ENCODE data around the gene TMED3.

Gene TMED3

DNA sequence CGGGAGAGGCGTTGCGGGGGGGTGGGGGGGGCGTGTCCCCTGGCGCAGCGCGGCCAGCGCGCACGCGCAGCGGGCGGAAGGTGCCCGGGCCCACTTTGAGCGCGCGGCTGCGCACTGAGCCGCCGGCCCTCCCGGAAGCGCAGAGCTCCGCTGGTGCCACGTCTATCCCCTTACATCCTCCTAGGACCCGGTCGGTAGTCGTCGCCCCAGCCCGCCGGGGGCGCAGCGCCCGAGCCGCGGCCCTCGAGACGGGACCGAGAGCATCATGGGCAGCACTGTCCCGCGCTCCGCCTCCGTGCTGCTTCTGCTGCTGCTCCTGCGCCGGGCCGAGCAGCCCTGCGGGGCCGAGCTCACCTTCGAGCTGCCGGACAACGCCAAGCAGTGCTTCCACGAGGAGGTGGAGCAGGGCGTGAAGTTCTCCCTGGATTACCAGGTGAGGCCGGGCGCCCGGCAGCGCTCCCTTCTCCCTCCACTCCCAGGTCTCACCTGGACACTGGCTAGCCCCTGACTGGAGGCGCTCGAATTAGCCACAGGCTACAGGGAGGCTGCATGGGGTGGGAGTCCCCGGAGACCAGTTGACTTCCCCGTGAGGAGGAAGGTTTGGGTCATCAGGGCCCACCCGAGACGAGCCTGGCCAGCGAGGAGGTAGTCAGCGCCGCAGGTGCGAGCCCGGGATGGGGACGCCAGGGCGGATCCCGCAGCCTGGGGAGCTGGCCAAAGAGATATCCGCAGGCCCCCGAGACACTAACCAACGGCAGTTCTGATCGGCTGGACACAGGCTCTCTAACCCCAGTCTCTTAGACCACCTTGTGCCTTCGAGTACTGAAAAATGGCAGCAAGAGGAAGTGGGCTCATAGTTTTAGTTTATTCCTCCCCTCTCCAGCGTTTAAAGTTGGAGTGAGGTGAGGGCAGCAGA, at the start of gene TMED3:
TMED3 (plus strand) TSS at position 128 of the 916 bp plus-strand sequence; CDS start at position 266, 138 bp downstream.
- no peaks in the 10 kb centered on the region for H3K9me3 ChIP-seq (ENCODE audit: low read length)
- peak within 1 kb of the TSS; percentile 82 to 94 for H3K4me3 ChIP-seq (ENCODE audit: low read depth in 1 of 2, low read length in 2 of 2)
- no peaks in the 10 kb centered on the region for H3K27me3 ChIP-seq (ENCODE audit: control insufficient read depth in 1 of 2, insufficient read depth in 2 of 2, low read length in 2 of 2)
- H3K9ac ChIP-seq (ENCODE audit: low read length), result peak within 1 kb of the TSS; percentile 17
- peaks cover 11% of the 10 kb centered on the region for H3K4me1 ChIP-seq (ENCODE audit: insufficient read depth, low read length)
- H3K36me3 ChIP-seq (ENCODE audit: insufficient read depth, low read length), result peaks cover 26% of the 10 kb centered on the region
- peak within 1 kb of the TSS; percentile 19 for H3K27ac ChIP-seq (ENCODE audit: low read depth, low read length)

DNA sequence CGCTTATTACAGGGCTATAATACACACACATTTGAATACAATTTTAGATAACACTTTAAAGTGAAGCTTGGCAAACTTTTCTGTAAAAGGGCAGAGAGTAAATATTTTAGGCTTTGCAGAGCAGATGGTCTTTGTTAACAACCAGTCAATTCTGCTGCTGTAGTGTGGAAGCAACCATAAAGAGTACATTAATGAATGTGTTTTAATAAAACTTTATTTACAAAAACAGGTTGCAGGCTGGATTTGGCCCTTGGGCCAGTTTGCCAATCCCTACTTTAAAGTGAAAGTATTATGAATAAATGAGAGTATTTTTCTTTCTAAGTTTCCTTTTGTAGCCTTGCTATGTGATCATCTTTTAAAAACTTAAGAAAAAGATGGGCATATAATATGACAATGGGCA, 49.1 kb upstream of the TMED3 start:
- Histone ChIP-seq H3K9ac (ENCODE audit: low read length) (no peak overlapping the region), H3K4me3 (ENCODE audit: low read depth in 1 of 2, low read length in 2 of 2) (no peak overlapping the region), H3K27ac (ENCODE audit: low read depth, low read length) (no peak overlapping the region)

DNA sequence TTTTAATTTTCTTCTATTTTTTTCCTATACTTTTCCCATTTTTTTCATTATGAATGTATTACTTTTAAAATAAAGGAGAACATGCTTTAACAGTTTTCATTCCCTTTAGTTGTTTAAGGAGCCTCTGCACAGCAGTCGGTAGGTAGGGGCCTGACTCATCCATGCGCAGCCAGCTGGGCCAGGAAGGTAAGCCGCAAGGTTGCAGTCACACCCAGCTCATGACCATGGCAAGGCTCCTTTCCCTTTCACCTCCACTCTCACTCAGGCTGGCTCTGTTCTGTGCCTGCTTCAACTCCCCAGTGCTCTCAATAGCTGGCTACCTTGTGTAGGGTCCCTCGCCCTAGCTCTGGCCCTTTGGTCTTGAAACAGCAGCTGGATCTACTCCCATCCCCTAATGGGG, 45.7 kb upstream of the TMED3 start:
- no peak overlapping the region for H3K9ac ChIP-seq (ENCODE audit: low read length)
- no peaks in the 10 kb centered on the region for H3K9me3 ChIP-seq (ENCODE audit: low read length)
- H3K4me3 ChIP-seq (ENCODE audit: low read depth in 1 of 2, low read length in 2 of 2), result no peak overlapping the region
- no peaks in the 10 kb centered on the region for H3K27me3 ChIP-seq (ENCODE audit: control insufficient read depth in 1 of 2, insufficient read depth in 2 of 2, low read length in 2 of 2)
- no peaks in the 10 kb centered on the region for H3K4me1 ChIP-seq (ENCODE audit: insufficient read depth, low read length)
- H3K36me3 ChIP-seq (ENCODE audit: insufficient read depth, low read length), result no peaks in the 10 kb centered on the region
- H3K27ac ChIP-seq (ENCODE audit: low read depth, low read length), result no peak overlapping the region

More for the DNA sequence above, 49.1 kb upstream of the TMED3 start:
- H3K27me3 ChIP-seq (ENCODE audit: control insufficient read depth in 1 of 2, insufficient read depth in 2 of 2, low read length in 2 of 2), result no peaks in the 10 kb centered on the region
- H3K4me1 ChIP-seq (ENCODE audit: insufficient read depth, low read length), result no peaks in the 10 kb centered on the region
- H3K9me3 ChIP-seq (ENCODE audit: low read length), result no peaks in the 10 kb centered on the region
- no peaks in the 10 kb centered on the region for H3K36me3 ChIP-seq (ENCODE audit: insufficient read depth, low read length)

DNA sequence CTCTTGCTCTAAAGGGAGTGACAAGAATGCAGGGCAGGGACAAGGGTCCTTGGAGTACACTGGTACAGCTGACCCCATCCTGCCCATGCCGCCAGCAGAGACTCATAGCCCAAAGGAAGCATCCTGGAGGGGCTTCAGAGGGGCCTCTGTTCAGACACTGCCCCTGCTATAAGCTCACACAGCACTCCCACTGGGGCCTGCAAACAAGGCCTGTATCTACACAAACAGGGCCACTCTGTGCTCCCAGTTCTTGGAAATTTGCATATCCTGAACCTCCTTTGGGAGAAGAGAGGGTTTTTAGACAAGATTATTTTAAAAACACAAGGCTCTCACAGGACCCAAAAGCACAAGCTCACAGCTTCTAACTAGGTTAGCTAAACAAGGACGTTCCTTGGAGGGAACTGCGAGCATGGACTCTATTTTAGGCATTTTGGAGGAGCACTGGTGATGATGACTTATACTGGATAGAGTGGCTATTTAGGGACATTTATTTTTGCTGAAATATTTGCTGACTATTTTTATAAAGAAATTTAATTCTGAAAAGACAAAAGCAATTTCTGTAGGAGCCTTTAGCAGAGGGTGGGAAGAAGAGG, 44.8 kb upstream of the TMED3 start:
- H3K27ac ChIP-seq (ENCODE audit: low read depth, low read length), result no peak overlapping the region
- H3K9ac ChIP-seq (ENCODE audit: low read length), result no peak overlapping the region
- H3K4me1 ChIP-seq (ENCODE audit: insufficient read depth, low read length), result no peaks in the 10 kb centered on the region
- H3K9me3 ChIP-seq (ENCODE audit: low read length), result no peaks in the 10 kb centered on the region
- H3K36me3 ChIP-seq (ENCODE audit: insufficient read depth, low read length), result no peaks in the 10 kb centered on the region
- H3K27me3 ChIP-seq (ENCODE audit: control insufficient read depth in 1 of 2, insufficient read depth in 2 of 2, low read length in 2 of 2), result no peaks in the 10 kb centered on the region
- no peak overlapping the region for H3K4me3 ChIP-seq (ENCODE audit: low read depth in 1 of 2, low read length in 2 of 2)

DNA sequence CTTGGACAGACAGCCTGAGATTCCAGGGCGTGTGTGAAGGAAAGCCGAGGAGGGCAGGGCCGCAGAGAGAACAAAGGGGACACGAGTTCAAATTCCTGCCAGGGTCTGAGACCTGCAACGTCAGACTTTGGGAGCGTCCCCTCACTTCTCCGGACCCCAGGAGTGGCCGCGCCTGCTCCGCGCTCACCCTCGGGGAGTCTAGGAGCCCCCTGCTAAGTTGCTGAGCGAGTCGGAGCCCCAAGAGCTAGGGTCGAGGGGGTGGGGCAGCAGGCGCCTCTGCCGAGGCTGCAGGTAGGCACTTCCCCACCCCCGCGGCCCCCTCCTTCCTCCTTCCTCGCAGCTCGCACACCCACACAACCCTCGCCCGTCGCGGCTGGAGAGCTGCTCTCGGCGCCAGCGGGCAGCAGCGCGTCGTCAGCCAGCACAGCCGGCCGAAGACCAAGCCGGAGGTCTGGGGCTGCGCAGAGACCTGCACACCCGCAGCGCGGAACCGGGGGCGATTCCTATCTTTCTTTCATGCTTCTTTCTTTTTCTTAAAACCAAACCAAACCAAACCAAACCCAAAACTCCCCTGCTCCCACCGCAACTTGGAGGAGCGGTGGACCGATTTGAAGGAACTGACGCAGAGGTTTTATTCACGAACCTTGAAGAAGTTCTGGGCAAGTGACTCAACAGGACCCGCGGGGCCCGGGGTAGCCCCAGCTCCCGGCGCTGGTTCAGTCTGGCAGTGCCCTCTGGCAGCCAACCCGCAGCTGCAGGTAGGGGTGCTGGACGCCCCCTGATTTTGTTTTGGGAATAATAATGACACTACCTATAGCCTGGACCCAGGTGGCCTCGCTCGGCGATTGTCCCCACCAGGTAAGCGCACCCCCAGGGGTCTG, 28.3 kb upstream of the TMED3 start, which contains the start of gene ANKRD34C:
ANKRD34C (plus strand) TSS at position 352 of the 881 bp plus-strand sequence. CDS start 10,563 bp downstream, outside the sequence.
- H3K9me3 ChIP-seq (ENCODE audit: low read length), result peaks cover 4% of the 10 kb centered on the region
- H3K27me3 ChIP-seq (ENCODE audit: control insufficient read depth in 1 of 2, insufficient read depth in 2 of 2, low read length in 2 of 2), result peaks cover 9 to 34% of the 10 kb centered on the region in 2 donors
- no peaks in the 10 kb centered on the region for H3K36me3 ChIP-seq (ENCODE audit: insufficient read depth, low read length)
- no peak within 1 kb of the TSS for H3K27ac ChIP-seq (ENCODE audit: low read depth, low read length)
- no peaks in the 10 kb centered on the region for H3K4me1 ChIP-seq (ENCODE audit: insufficient read depth, low read length)
- no peak within 1 kb of the TSS for H3K9ac ChIP-seq (ENCODE audit: low read length)
- H3K4me3 ChIP-seq (ENCODE audit: low read depth in 1 of 2, low read length in 2 of 2), result no peak within 1 kb of the TSS

DNA sequence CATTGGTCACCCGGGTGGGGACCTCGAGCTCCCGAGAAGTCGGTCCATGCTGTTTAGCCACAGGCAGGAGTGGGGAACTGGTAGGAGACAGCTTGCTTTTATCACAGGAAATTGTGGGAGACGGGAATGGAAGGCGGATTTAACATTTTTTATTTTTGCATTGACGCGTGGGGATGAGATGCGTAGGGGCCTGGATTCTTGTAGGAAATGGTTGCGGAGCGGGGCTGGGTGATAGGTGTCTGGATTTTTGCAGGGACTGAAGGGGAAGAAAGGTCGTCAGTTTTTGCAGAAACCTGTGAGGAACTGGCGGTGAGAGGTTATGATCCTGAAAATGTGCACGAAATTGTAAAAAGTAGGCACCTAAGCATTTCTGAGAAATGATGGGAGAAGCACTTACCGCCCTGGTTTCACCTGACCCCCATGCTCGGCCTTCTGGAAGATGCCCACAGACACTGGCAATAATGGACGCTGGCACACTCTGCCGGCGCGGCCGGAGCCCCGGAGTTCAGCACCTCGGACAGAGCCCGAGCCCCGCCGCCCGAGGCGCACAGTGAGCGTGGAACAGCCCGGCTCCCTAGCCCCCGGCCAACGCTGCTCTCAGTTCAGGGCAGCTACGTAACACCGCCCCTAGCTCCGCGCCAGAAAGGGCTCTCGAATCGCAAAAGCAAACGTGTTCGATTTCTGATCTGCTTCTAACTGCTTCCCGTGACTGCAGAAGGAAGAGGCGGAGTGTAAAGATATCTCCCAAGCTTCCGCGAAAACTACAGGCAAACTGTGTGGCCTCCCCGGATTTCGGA, 27.5 kb upstream of the TMED3 start:
- no peak overlapping the region for H3K4me3 ChIP-seq (ENCODE audit: low read depth in 1 of 2, low read length in 2 of 2)
- H3K27me3 ChIP-seq (ENCODE audit: control insufficient read depth in 1 of 2, insufficient read depth in 2 of 2, low read length in 2 of 2), result peaks cover 9 to 34% of the 10 kb centered on the region in 2 donors
- peaks cover 4% of the 10 kb centered on the region for H3K9me3 ChIP-seq (ENCODE audit: low read length)
- no peak overlapping the region for H3K9ac ChIP-seq (ENCODE audit: low read length)
- no peaks in the 10 kb centered on the region for H3K4me1 ChIP-seq (ENCODE audit: insufficient read depth, low read length)
- no peak overlapping the region for H3K27ac ChIP-seq (ENCODE audit: low read depth, low read length)
- no peaks in the 10 kb centered on the region for H3K36me3 ChIP-seq (ENCODE audit: insufficient read depth, low read length)

DNA sequence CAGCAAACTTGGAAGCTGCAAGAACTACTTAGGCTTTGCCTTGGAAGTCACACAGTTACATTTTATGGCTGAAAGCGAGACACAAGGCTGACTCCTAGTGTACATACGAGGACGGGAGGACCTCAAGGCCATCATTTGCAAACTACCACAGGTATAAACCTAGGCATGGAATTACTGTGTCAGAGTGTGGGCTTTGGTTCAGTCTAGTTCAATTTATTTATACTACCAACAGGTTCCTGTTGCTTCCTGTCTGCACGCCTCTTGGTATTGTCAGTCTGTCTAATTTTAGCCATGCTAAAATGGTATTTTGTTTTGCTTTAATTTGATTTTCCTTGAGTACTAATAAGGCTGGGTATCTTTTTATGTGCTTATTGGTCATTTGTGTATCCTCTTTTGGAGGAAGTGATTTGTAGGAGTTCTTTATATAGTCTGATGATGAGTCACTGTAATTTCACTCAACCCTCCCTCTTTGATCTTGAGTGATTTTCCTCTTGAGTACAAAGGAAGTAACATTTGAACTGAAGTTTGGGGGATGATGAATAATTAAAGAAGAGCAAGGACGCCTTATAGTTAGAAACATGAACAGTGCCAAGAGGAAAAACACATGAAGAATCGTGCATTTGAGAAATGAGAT, 20.2 kb upstream of the TMED3 start:
- no peaks in the 10 kb centered on the region for H3K9me3 ChIP-seq (ENCODE audit: low read length)
- H3K36me3 ChIP-seq (ENCODE audit: insufficient read depth, low read length), result no peaks in the 10 kb centered on the region
- H3K4me3 ChIP-seq (ENCODE audit: low read depth in 1 of 2, low read length in 2 of 2), result no peak overlapping the region
- no peaks in the 10 kb centered on the region for H3K4me1 ChIP-seq (ENCODE audit: insufficient read depth, low read length)
- no peak overlapping the region for H3K27ac ChIP-seq (ENCODE audit: low read depth, low read length)
- no peaks in the 10 kb centered on the region for H3K27me3 ChIP-seq (ENCODE audit: control insufficient read depth in 1 of 2, insufficient read depth in 2 of 2, low read length in 2 of 2)
- H3K9ac ChIP-seq (ENCODE audit: low read length), result no peak overlapping the region

DNA sequence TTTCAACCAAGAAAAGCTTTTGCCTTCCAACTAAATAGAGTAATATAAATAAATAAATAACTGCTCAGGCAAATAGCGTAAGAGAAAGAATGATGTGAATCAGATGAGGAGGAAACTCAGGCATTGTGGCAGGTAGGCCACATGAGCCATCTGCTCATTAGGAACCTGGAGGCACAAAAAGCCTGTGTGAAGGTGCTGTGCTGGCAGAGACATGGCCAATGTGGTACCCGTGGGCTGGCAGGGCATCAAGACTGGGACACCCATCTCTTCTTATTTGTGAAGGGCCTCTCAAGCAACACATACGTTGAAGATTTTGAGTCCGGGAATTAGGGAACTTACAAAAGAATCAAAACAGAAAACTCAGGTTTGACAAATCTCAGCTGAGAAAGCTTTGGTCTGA, 18.9 kb upstream of the TMED3 start:
- H3K36me3 ChIP-seq (ENCODE audit: insufficient read depth, low read length), result no peaks in the 10 kb centered on the region
- H3K9ac ChIP-seq (ENCODE audit: low read length), result no peak overlapping the region
- no peak overlapping the region for H3K4me3 ChIP-seq (ENCODE audit: low read depth in 1 of 2, low read length in 2 of 2)
- H3K9me3 ChIP-seq (ENCODE audit: low read length), result no peaks in the 10 kb centered on the region
- no peaks in the 10 kb centered on the region for H3K4me1 ChIP-seq (ENCODE audit: insufficient read depth, low read length)
- no peak overlapping the region for H3K27ac ChIP-seq (ENCODE audit: low read depth, low read length)
- H3K27me3 ChIP-seq (ENCODE audit: control insufficient read depth in 1 of 2, insufficient read depth in 2 of 2, low read length in 2 of 2), result no peaks in the 10 kb centered on the region

DNA sequence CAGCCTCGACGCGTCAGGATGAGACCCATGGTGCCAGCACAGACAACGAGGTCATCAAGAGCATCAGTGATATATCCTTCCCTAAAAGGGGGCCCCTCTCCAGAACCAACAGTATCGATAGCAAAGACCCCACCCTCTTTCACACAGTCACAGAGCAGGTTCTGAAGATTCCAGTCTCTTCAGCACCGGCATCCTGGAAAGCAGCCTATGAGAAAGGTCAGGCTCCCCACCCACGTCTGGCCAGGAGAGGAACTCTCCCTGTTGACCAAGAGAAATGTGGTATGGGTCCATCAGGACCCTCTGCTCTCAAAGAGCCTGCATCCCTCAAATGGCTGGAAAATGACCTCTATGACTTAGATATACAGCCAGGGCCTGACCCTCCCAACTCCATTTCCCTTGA, 16.8 kb upstream of the TMED3 start:
- H3K36me3 ChIP-seq (ENCODE audit: insufficient read depth, low read length), result no peaks in the 10 kb centered on the region
- H3K27me3 ChIP-seq (ENCODE audit: control insufficient read depth in 1 of 2, insufficient read depth in 2 of 2, low read length in 2 of 2), result no peaks in the 10 kb centered on the region
- no peak overlapping the region for H3K4me3 ChIP-seq (ENCODE audit: low read depth in 1 of 2, low read length in 2 of 2)
- H3K27ac ChIP-seq (ENCODE audit: low read depth, low read length), result no peak overlapping the region
- no peak overlapping the region for H3K9ac ChIP-seq (ENCODE audit: low read length)
- no peaks in the 10 kb centered on the region for H3K4me1 ChIP-seq (ENCODE audit: insufficient read depth, low read length)
- no peaks in the 10 kb centered on the region for H3K9me3 ChIP-seq (ENCODE audit: low read length)

DNA sequence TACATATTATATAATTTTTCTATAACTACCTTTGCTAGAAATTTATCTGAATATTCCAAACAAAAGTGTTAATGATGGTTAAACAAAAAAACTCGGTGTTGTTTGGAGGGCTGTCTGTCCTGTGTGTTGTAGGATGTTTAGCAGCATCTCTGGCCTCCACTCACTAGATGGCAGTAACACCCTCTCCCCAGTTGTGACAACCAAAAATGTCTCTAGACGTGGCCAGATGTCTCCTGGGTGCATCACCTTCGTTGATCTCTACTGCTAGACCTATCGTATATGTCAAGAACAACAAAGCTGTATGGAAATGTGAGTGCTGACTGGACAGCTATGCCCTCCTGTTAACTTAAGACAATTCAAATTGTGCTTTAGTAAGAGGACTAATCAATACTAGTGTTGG, 14.3 kb upstream of the TMED3 start:
- no peaks in the 10 kb centered on the region for H3K9me3 ChIP-seq (ENCODE audit: low read length)
- H3K27me3 ChIP-seq (ENCODE audit: control insufficient read depth in 1 of 2, insufficient read depth in 2 of 2, low read length in 2 of 2), result no peaks in the 10 kb centered on the region
- H3K4me3 ChIP-seq (ENCODE audit: low read depth in 1 of 2, low read length in 2 of 2), result no peak overlapping the region
- H3K9ac ChIP-seq (ENCODE audit: low read length), result no peak overlapping the region
- no peaks in the 10 kb centered on the region for H3K36me3 ChIP-seq (ENCODE audit: insufficient read depth, low read length)
- no peak overlapping the region for H3K27ac ChIP-seq (ENCODE audit: low read depth, low read length)
- H3K4me1 ChIP-seq (ENCODE audit: insufficient read depth, low read length), result no peaks in the 10 kb centered on the region
